HepG2 (cell line): Measurements from ENCODE around the gene MEI1. TPM values are rescaled to one million over a fixed set of nuclear protein-coding genes. Genes with fewer than 3 reads are reported as not detected.
A peak's percentile ranks its signal among the peaks of the same experiment; 100 is the strongest.

Experiments
- ATAC-seq: fragments of 200-7000 bp; cut with Tn5 transposase; 3 replicates; pipeline ENCODE4 v1.9.1; 2020; ENCODE audit warnings: mild to moderate bottlenecking, moderate library complexity
- BruUV-seq: library from RNA; stranded (reverse); fragments of 400-500 nt; replicated peaks from 2 replicates; lab custom pipeline; 2021; lab: Mats Ljungman, UMichigan
- CTCF ChIA-PET: fragments of 300-600 bp; formaldehyde crosslinking; extraction: SDS; loops from one replicate; lab custom pipeline; 2021; ENCODE audit warnings: low total read pairs, inconsistent platforms, low intra/inter-chr PET ratio; lab: Yijun Ruan, JAX
- POLR2A ChIA-PET: fragments of 350-600 bp; sonication (Branson Sonifier 250); formaldehyde crosslinking; loops from one replicate; lab custom pipeline; 2020; ENCODE audit warnings: antibody characterized with exemption, inconsistent platforms; lab: Yijun Ruan, JAX
- DNase-seq: peaks from one replicate; pipeline ENCODE4 v3.0.0-alpha.2; 2015; ENCODE audit warnings: low spot score
- FAIRE-seq: peaks from 3 replicates; lab custom pipeline; 2011; peaks lifted over from hg19 to GRCh38; lab: Jason Lieb, UNC
- H2AFZ ChIP-seq: one replicate; pipeline ENCODE4 v1.6.1; 2011; ENCODE audit warnings: low read length, inconsistent platforms
- H3K27ac ChIP-seq: fragments of 300-600 bp; 3 replicates; pipeline ENCODE4 v1.8.0; 2011; ENCODE audit warnings: mixed run types, mild to moderate bottlenecking, mixed read lengths, low read length, inconsistent platforms; ENCODE audit not compliant: insufficient read depth; ENCODE audit errors: extremely low read length
- H3K27me3 ChIP-seq, 2 experiments: fragments of 200-600 bp in 1 of 2; 2 replicates in 1 of 2; 3 replicates in 1 of 2; pipeline versions ENCODE4 v1.6.0 to v1.8.0; 2011; ENCODE audit warnings: low read length in 2 of 2, mild to moderate bottlenecking in 2 of 2, moderate library complexity in 2 of 2, inconsistent platforms in 1 of 2; ENCODE audit not compliant: insufficient read depth in 2 of 2, control insufficient read depth in 1 of 2
- H3K36me3 ChIP-seq, 2 experiments: fragments of 200-600 bp in 1 of 2; replicated peaks in 1 of 2; 2 replicates in 1 of 2; 3 replicates in 1 of 2; pipeline versions ENCODE4 v1.5.1 to v1.8.0; 2011; ENCODE audit warnings: low read length in 2 of 2, inconsistent platforms in 1 of 2; ENCODE audit not compliant: insufficient read depth in 2 of 2, control insufficient read depth in 1 of 2
- H3K4me1 ChIP-seq: 2 replicates; pipeline ENCODE4 v1.5.1; 2012; ENCODE audit warnings: low read length, inconsistent platforms; ENCODE audit not compliant: insufficient read depth
- H3K4me2 ChIP-seq: 2 replicates; pipeline ENCODE4 v1.6.0; 2011; ENCODE audit warnings: low read depth, low read length, inconsistent platforms
- H3K4me3 ChIP-seq, 3 experiments: fragments of 200-600 bp in 1 of 3; sonication (generic), shearing (Covaris generic) in 1 of 3; replicated peaks in 1 of 3; 2 replicates each; pipeline ENCODE4 v1.5.1; 2011 to 2016; ENCODE audit warnings: low read length in 3 of 3, inconsistent platforms in 2 of 3, low read depth in 2 of 3, mild to moderate bottlenecking in 2 of 3, control low read depth in 1 of 3, mixed read lengths in 1 of 3; ENCODE audit not compliant: insufficient read depth in 1 of 3
- H3K79me2 ChIP-seq: one replicate; pipeline ENCODE4 v1.6.1; 2011; ENCODE audit warnings: low read length, inconsistent platforms; ENCODE audit not compliant: insufficient read depth
- H3K9ac ChIP-seq: 2 replicates; pipeline ENCODE4 v1.6.0; 2011; ENCODE audit warnings: mild to moderate bottlenecking, low read depth, low read length, inconsistent platforms; ENCODE audit not compliant: insufficient read depth
- H3K9me3 ChIP-seq: 2 replicates; pipeline ENCODE4 v1.5.1; 2012; ENCODE audit warnings: mild to moderate bottlenecking, low read length
- H4K20me1 ChIP-seq: 2 replicates; pipeline ENCODE4 v1.6.0; 2011; ENCODE audit warnings: inconsistent platforms, mild to moderate bottlenecking, low read length, moderate library complexity; ENCODE audit not compliant: insufficient read depth
- AGO2 ChIP-seq: fragments of 200-400 bp; formaldehyde crosslinking; optimal IDR thresholded peaks from 2 replicates; pipeline ENCODE3; 2017; ENCODE audit warnings: mild to moderate bottlenecking, low read depth, low read length, moderate library complexity
- PCBP2 ChIP-seq: fragments of 200-400 bp; formaldehyde crosslinking; optimal IDR thresholded peaks from 2 replicates; pipeline ENCODE3; 2018; ENCODE audit warnings: low read length, low read depth; ENCODE audit not compliant: poor library complexity, severe bottlenecking
- ZSCAN22 ChIP-seq: sonication (generic); formaldehyde crosslinking; IDR thresholded peaks from 2 replicates; pipeline ENCODE4 v1.4.0; 2020; ENCODE audit warnings: mild to moderate bottlenecking, missing genetic modification reagents
- WGBS: methylation state at CpG from one replicate; pipeline ENCODE4 v1.1.6; 2017; ENCODE audit warnings: low lambda C conversion rate; 5-methylcytosine and 5-hydroxymethylcytosine counted together
- in situ Hi-C: cut with HindIII; loops from 2 replicates; pipeline ENCODE4 v1.10.0; 2017; ENCODE audit warnings: low pct_unique_long_range_greater_than_20kb; ENCODE audit not compliant: extremely low pct_ligation_motif_present
- intact Hi-C: fragments of 100-400 bp; cut with micrococcal nuclease; formaldehyde crosslinking; loops from one replicate; pipeline ENCODE4 v1.10.0; 2022; ENCODE audit not compliant: unreplicated experiment
- polyA plus RNA-seq, 8 experiments: library from polyadenylated mRNA; depleted of rRNA in 3 of 8; stranded (reverse) in 7 of 8; unstranded in 1 of 8; fragments of >200 nt; fragmentation: Illumina TruSeq in 4 of 8; extraction: Trizol in 4 of 8; gene quantifications; 2 replicates each; pipeline versions ENCODE4 v1.2.1 to v1.2.3, GENCODE V29; 2011 to 2016; ENCODE audit warnings: low read depth in 4 of 8, missing spikeins in 1 of 8, mixed read lengths in 1 of 8; ENCODE audit not compliant: insufficient read depth in 1 of 8
- total RNA-seq, 5 experiments: library from RNA; depleted of rRNA; stranded (reverse); fragments of >200 nt; fragmentation: Illumina TruSeq; extraction: Trizol; gene quantifications; 2 replicates each; pipeline ENCODE4 v1.2.3, GENCODE V29; 2016; ENCODE audit warnings: low read depth in 1 of 5

The MEI1 gene
- total and polyA plus RNA-seq, 2 of the 13 experiments (the other 11 are each of a cell fraction or from before 2014, with no cell fraction given): 0.75 to 1.9 TPM

GRCh38 chr22:41690476-41690875 is 8.8 kb upstream of the MEI1 start:
- in situ Hi-C loops: no loop called here
- FAIRE-seq: no peak
- Histone ChIP-seq H3K4me1 (peaks cover 15% of the 10 kb centered on the region), H3K4me3 (no peak overlapping the region), H3K4me2 (no peak overlapping the region), H3K36me3 (no peaks in the 10 kb centered on the region; a peak in 1 of 5 replicates), H3K27me3 (no peaks in the 10 kb centered on the region), H3K9ac (no peak overlapping the region), H4K20me1 (no peaks in the 10 kb centered on the region; the same call in 1 of the 2 replicates), H3K79me2 (peaks cover 30% of the 10 kb centered on the region), H3K27ac (no peak overlapping the region), H2AFZ (no peak overlapping the region), H3K9me3 (no peaks in the 10 kb centered on the region)
- ATAC-seq: no peak
- 96% methylated on average over 2 of the region's 3 CpGs for WGBS
- POLR2A ChIA-PET: no interaction called here
- no peak for TF ChIP-seq AGO2
- intact Hi-C loops: loop anchor here (10.0 kb wide), 1 partner anchor 424 kb away; no protein-coding TSS in a partner anchor
- CTCF ChIA-PET: no interaction called here
- no peak for DNase-seq
- no TSS peak for BruUV-seq

DNA sequence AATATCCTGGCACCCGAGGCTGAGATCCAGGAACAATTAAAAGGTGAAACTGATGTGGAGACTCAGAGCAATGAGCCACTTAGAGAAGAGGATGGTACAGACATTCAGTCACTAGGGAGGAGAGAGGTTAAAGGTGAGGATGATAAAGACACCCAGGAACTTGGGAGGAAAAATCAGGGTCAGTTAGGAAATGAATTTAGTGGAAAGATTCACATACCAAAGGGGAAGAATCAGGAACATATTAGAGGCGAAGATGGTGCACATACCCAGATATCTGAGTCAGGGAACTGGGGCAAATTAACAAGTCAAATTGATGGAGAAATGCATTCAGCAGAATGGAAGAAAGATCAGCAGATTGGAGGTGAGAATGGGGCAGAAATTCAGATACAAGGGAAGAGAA is 4.1 kb upstream of the MEI1 start:
- H3K9me3 ChIP-seq: no peaks in the 10 kb centered on the region
- no peak overlapping the region for H3K4me3 ChIP-seq
- WGBS: 83% methylated on average over 2 of the region's 2 CpGs
- ATAC-seq (no peak), FAIRE-seq (no peak), DNase-seq (no peak)
- H4K20me1 ChIP-seq: no peaks in the 10 kb centered on the region
- intact Hi-C loops: loop anchor here (5.0 to 10.0 kb wide), 2 partner anchors 162 to 420 kb away; no protein-coding TSS in a partner anchor
- CTCF ChIA-PET: no interaction called here
- H3K4me2 ChIP-seq: no peak overlapping the region
- no peak overlapping the region for H3K9ac ChIP-seq
- H3K27me3 ChIP-seq: no peaks in the 10 kb centered on the region
- in situ Hi-C loops: loop anchor here (5.0 kb wide), 1 partner anchor 247 kb away; no protein-coding TSS in a partner anchor
- no peaks in the 10 kb centered on the region for H3K79me2 ChIP-seq
- POLR2A ChIA-PET: no interaction called here
- H3K36me3 ChIP-seq: no peaks in the 10 kb centered on the region; a peak in 1 of 5 replicates
- TSS peak; percentile 52 for BruUV-seq
- H2AFZ ChIP-seq: no peak overlapping the region
- TF ChIP-seq PCBP2: no peak
- no peak for TF ChIP-seq ZSCAN22 (CRISPR knock-in tag)
- TF ChIP-seq, all 625 proteins: peak for 0
- peaks cover 16% of the 10 kb centered on the region for H3K4me1 ChIP-seq
- no peak overlapping the region for H3K27ac ChIP-seq
